Measurements from ENCODE around the gene MACF1. TPM values are rescaled to one million over a fixed set of nuclear protein-coding genes. Genes with fewer than 3 reads are reported as not detected.
"Not testable (repeated sequence)": the region's sequence is repeated elsewhere in the genome, so short reads cannot be mapped to it uniquely, and the experiment has no call there.

Gene MACF1
- total RNA-seq, 2 donors from 2014 or later, result 214 to 251 TPM

- TF ChIP-seq CTCF (conservative IDR thresholded peaks at IDR 0.05), result peak; percentile 22
- Mint-ChIP-seq H3K27ac (no peak overlapping the region), H3K36me3 (ENCODE audit: low read depth) (peaks cover 29% of the 10 kb centered on the region), H3K4me1 (no peaks in the 10 kb centered on the region), H3K9me3 (no peaks in the 10 kb centered on the region), H3K27me3 (ENCODE audit: insufficient read depth) (peaks cover 50% of the 10 kb centered on the region), H3K4me3 (no peak overlapping the region)
- H3K27ac ChIP-seq (ENCODE audit: low read depth, low read length), result no peak overlapping the region
- peaks cover 29% of the 10 kb centered on the region for H3K36me3 ChIP-seq (ENCODE audit: control insufficient read depth, insufficient read depth, low read length)
- no peak overlapping the region for H3K9ac ChIP-seq (ENCODE audit: extremely low read depth, low read length, poor library complexity, severe bottlenecking)
- 82 to 87% methylated on average over 10 to 13 of the region's 13 CpGs for WGBS, 2 experiments (ENCODE audit: insufficient coverage in 1 of 2, insufficient read length in 1 of 2)
- H3K27me3 ChIP-seq (ENCODE audit: control insufficient read depth, insufficient read depth, low read length, poor library complexity, severe bottlenecking), result peaks cover 55% of the 10 kb centered on the region
- DNase-seq, result no peak
- no peaks in the 10 kb centered on the region for H3K9me3 ChIP-seq (ENCODE audit: control insufficient read depth, low read length)
- H3K4me1 ChIP-seq (ENCODE audit: control insufficient read depth, insufficient read depth, low read length), result no peaks in the 10 kb centered on the region
- no peak overlapping the region for H3K4me3 ChIP-seq (ENCODE audit: low read length)
These were observed 285.2 kb downstream of the MACF1 start for GRCh38 chr1:39489567-39490239.

DNA sequence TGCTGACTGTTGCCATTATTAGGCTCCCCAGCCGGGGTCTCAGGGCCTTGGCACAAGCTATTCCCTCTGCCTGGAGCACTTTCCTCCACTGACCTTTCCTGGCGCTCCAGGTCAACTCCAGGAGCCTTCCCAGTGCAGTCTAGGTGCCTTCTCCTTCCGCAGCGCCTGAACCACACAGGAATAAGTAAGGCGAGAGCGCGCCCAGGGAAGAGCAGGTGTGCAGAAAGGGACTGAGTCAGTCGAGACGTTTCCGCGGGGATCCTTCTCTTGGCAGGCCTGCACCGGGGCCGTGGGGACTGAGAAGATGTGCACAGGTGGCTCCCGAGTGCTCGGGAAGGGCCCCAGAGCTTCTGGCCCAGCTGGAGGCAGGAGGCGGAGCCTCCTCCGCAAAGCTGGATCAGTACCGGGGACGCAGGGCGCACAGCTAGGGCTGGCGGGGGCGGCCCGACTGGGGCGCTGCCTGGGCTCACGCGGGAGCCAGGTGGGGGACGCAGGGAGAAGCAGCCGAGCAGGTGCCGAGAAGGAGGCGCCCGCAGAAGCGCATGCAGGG, 286.2 kb downstream of the MACF1 start:
- peaks cover 55% of the 10 kb centered on the region for H3K27me3 ChIP-seq (ENCODE audit: control insufficient read depth, insufficient read depth, low read length, poor library complexity, severe bottlenecking)
- 21 to 36% methylated on average over 10 to 32 of the region's 32 CpGs for WGBS, 2 experiments (ENCODE audit: insufficient coverage in 1 of 2, insufficient read length in 1 of 2)
- peaks cover 21% of the 10 kb centered on the region for H3K36me3 Mint-ChIP-seq (ENCODE audit: low read depth)
- H3K4me3 ChIP-seq (ENCODE audit: low read length), result no peak overlapping the region
- no peak overlapping the region for H3K27ac ChIP-seq (ENCODE audit: low read depth, low read length)
- TF ChIP-seq CTCF (conservative IDR thresholded peaks at IDR 0.05), result no peak
- no peak overlapping the region for H3K27ac Mint-ChIP-seq
- no peaks in the 10 kb centered on the region for H3K4me1 Mint-ChIP-seq
- H3K4me1 ChIP-seq (ENCODE audit: control insufficient read depth, insufficient read depth, low read length), result no peaks in the 10 kb centered on the region
- DNase-seq, result peak; percentile 80
- peaks cover 51% of the 10 kb centered on the region for H3K27me3 Mint-ChIP-seq (ENCODE audit: insufficient read depth)
- H3K9me3 Mint-ChIP-seq, result no peaks in the 10 kb centered on the region
- H3K36me3 ChIP-seq (ENCODE audit: control insufficient read depth, insufficient read depth, low read length), result peaks cover 19% of the 10 kb centered on the region
- H3K9me3 ChIP-seq (ENCODE audit: control insufficient read depth, low read length), result no peaks in the 10 kb centered on the region
- no peak overlapping the region for H3K9ac ChIP-seq (ENCODE audit: extremely low read depth, low read length, poor library complexity, severe bottlenecking)
- H3K4me3 Mint-ChIP-seq, result peak overlapping the region; percentile 45

- Histone ChIP-seq H3K9me3 (ENCODE audit: control insufficient read depth, low read length) (no peaks in the 10 kb centered on the region), H3K4me3 (ENCODE audit: low read length) (no peak within 1 kb of the TSS), H3K27me3 (ENCODE audit: control insufficient read depth, insufficient read depth, low read length, poor library complexity, severe bottlenecking) (peaks cover 55% of the 10 kb centered on the region), H3K9ac (ENCODE audit: extremely low read depth, low read length, poor library complexity, severe bottlenecking) (no peak within 1 kb of the TSS), H3K36me3 (ENCODE audit: control insufficient read depth, insufficient read depth, low read length) (peaks cover 13% of the 10 kb centered on the region), H3K27ac (ENCODE audit: low read depth, low read length) (no peak within 1 kb of the TSS), H3K4me1 (ENCODE audit: control insufficient read depth, insufficient read depth, low read length) (no peaks in the 10 kb centered on the region)
- H3K4me3 Mint-ChIP-seq, result peak within 1 kb of the TSS; percentile 45
- H3K4me1 Mint-ChIP-seq, result no peaks in the 10 kb centered on the region
- peak; percentile 92 for DNase-seq
- H3K36me3 Mint-ChIP-seq (ENCODE audit: low read depth), result peaks cover 15% of the 10 kb centered on the region
- no peaks in the 10 kb centered on the region for H3K9me3 Mint-ChIP-seq
- peaks cover 54% of the 10 kb centered on the region for H3K27me3 Mint-ChIP-seq (ENCODE audit: insufficient read depth)
- WGBS, 2 experiments (ENCODE audit: insufficient coverage in 1 of 2, insufficient read length in 1 of 2), result 3 to 5% methylated on average over 28 to 112 of the region's 112 CpGs
- no peak within 1 kb of the TSS for H3K27ac Mint-ChIP-seq
- TF ChIP-seq CTCF (conservative IDR thresholded peaks at IDR 0.05), result no peak
These were observed 286.8 kb downstream of the MACF1 start, which contains the start of gene BMP8A for GRCh38 chr1:39491146-39491921. TSS of gene BMP8A (plus strand) at chr1:39491636. CDS start at chr1:39491992, 356 bp downstream.

GRCh38 chr1:39492118-39493042, 287.9 kb downstream of the MACF1 start:
- H3K4me1 Mint-ChIP-seq; H3K36me3 ChIP-seq (ENCODE audit: control insufficient read depth, insufficient read depth, low read length); H3K27ac Mint-ChIP-seq; H3K27ac ChIP-seq (ENCODE audit: low read depth, low read length); H3K4me3 ChIP-seq (ENCODE audit: low read length); H3K9ac ChIP-seq (ENCODE audit: extremely low read depth, low read length, poor library complexity, severe bottlenecking); H3K9me3 ChIP-seq (ENCODE audit: control insufficient read depth, low read length); H3K9me3 Mint-ChIP-seq; DNase-seq; H3K4me1 ChIP-seq (ENCODE audit: control insufficient read depth, insufficient read depth, low read length); H3K36me3 Mint-ChIP-seq (ENCODE audit: low read depth): not testable (repeated sequence)
- Mint-ChIP-seq H3K4me3 (peak overlapping the region; percentile 43), H3K27me3 (ENCODE audit: insufficient read depth) (peaks cover 62% of the 10 kb centered on the region)
- WGBS, 2 experiments (ENCODE audit: insufficient coverage in 1 of 2, insufficient read length in 1 of 2), result 28 to 88% methylated on average over 6 to 66 of the region's 67 CpGs
- peaks cover 55% of the 10 kb centered on the region for H3K27me3 ChIP-seq (ENCODE audit: control insufficient read depth, insufficient read depth, low read length, poor library complexity, severe bottlenecking)
